ENCODE data around the gene TOR1B. TPM values are rescaled to one million over a fixed set of nuclear protein-coding genes. Genes with fewer than 3 reads are reported as not detected.

TOR1B gene
- total and polyA plus RNA-seq, 2 of the 4 experiments (the other 2 are of a cell fraction): 15.6 to 21.0 TPM

GRCh38 chr9:129809346-129809745 lies 6.4 kb downstream of the TOR1B start:
- Histone ChIP-seq H3K9me3 (ENCODE audit: control insufficient read depth, insufficient read depth, low read length) (no peaks in the 10 kb centered on the region), H4K91ac (ENCODE audit: insufficient read depth, low read depth, low read length) (no peak overlapping the region), H2AK5ac (ENCODE audit: low read depth, low read length) (no peak overlapping the region), H3K4me2 (ENCODE audit: low read depth, low read length) (no peak overlapping the region), H3K79me1 (ENCODE audit: low read depth in 1 of 2, low read length in 2 of 2) (peaks cover 17 to 50% of the 10 kb centered on the region in 2 experiments), H3K18ac (ENCODE audit: low read depth, low read length) (no peak overlapping the region), H3K9me1 (ENCODE audit: insufficient read depth, low read length) (peaks cover 3% of the 10 kb centered on the region), H2BK5ac (ENCODE audit: low read depth, low read length, poor library complexity, severe bottlenecking) (no peak overlapping the region), H3K4me1 (ENCODE audit: control insufficient read depth, insufficient read depth, low read length) (no peaks in the 10 kb centered on the region; the same call in 1 of the 2 replicates), H3K14ac (replicated peaks; ENCODE audit: low read depth, low read length) (no peak overlapping the region), H3K36me3 (ENCODE audit: control insufficient read depth, insufficient read depth, low read length) (peaks cover 34% of the 10 kb centered on the region), H3K9ac (ENCODE audit: low read depth, low read length) (no peak overlapping the region), H3K4me3 (ENCODE audit: insufficient read depth, low read depth, low read length) (no peak overlapping the region), H3K56ac (ENCODE audit: extremely low read depth, insufficient read depth, low read length) (no peak overlapping the region), H2BK15ac (ENCODE audit: low read depth, low read length) (no peak overlapping the region), H4K5ac (ENCODE audit: low read depth, low read length) (no peak overlapping the region), H3K23ac (ENCODE audit: low read depth, low read length) (no peak overlapping the region), H2BK20ac (ENCODE audit: low read depth, low read length) (no peak overlapping the region), H3K27ac (ENCODE audit: insufficient read depth, low read length) (no peak overlapping the region), H4K20me1 (ENCODE audit: insufficient read depth, low read length) (peaks cover 11% of the 10 kb centered on the region; the same call in 1 of the 2 replicates), H3K4ac (ENCODE audit: low read depth, low read length) (no peak overlapping the region), H2AFZ (replicated peaks; ENCODE audit: low read length, poor library complexity) (no peak overlapping the region), H3K27me3 (ENCODE audit: control insufficient read depth, insufficient read depth, low read length) (no peaks in the 10 kb centered on the region), H4K8ac (ENCODE audit: low read depth in 2 of 2, low read length in 2 of 2) (no peak overlapping the region), H2BK120ac (ENCODE audit: low read depth, low read length) (no peak overlapping the region), H2AK9ac (replicated peaks; ENCODE audit: low read depth, low read length, poor library complexity) (no peak overlapping the region)
- no TSS peak for BruUV-seq (replicated peaks)
- dilution Hi-C loops (cut with HindIII; ENCODE audit: low sequenced_read_pairs, unreplicated experiment): no loop called here
- intact Hi-C loops (cut with micrococcal nuclease): no loop called here
- in situ Hi-C loops (cut with MboI; ENCODE audit: low sequenced_read_pairs): no loop called here
- POLR2A ChIA-PET (ENCODE audit: unreplicated experiment): interaction anchor here (0.7 kb wide), 1 partner anchor 148 kb away, joined by 3 read pairs; no protein-coding TSS in a partner anchor
- CTCF ChIA-PET: no interaction called here
- ATAC-seq (ENCODE audit: low read depth) (no peak), DNase-seq (no peak)
- WGBS, 2 experiments (ENCODE audit: extremely low coverage in 2 of 2, insufficient read length in 1 of 2): 89% methylated on average over 4 of the region's 11 CpGs; no CpG with 5 or more reads in 1 of the 2 experiments
- TF ChIP-seq, protein P1, sequence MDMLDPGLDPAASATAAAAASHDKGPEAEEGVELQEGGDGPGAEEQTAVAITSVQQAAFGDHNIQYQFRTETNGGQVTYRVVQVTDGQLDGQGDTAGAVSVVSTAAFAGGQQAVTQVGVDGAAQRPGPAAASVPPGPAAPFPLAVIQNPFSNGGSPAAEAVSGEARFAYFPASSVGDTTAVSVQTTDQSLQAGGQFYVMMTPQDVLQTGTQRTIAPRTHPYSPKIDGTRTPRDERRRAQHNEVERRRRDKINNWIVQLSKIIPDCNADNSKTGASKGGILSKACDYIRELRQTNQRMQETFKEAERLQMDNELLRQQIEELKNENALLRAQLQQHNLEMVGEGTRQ (IDR thresholded peaks at IDR 0.05; ENCODE audit: low read depth, low read length): no peak
- TF ChIP-seq MAZ (IDR thresholded peaks at IDR 0.05; ENCODE audit: borderline replicate concordance, low read depth, low read length) (no peak), RAD21 (IDR thresholded peaks at IDR 0.05; ENCODE audit: low read length) (no peak), CHD1 (IDR thresholded peaks at IDR 0.05; ENCODE audit: low read depth, low read length) (no peak), RFX5 (IDR thresholded peaks at IDR 0.05; ENCODE audit: low read depth, low read length) (no peak), CEBPB (IDR thresholded peaks at IDR 0.05; ENCODE audit: low read depth, low read length) (no peak), POLR2A (IDR thresholded peaks at IDR 0.05; ENCODE audit: low read depth, low read length) (no peak), SMC3 (IDR thresholded peaks at IDR 0.05; ENCODE audit: low read depth, low read length) (no peak), RCOR1 (IDR thresholded peaks at IDR 0.05; ENCODE audit: insufficient replicate concordance, low read length) (no peak), MAFK (IDR thresholded peaks at IDR 0.05; ENCODE audit: low read depth, low read length) (no peak)

Measured in IMR-90 (cell line).